ES-I3 (cell line): ENCODE measurements around the gene WNT5B.

Source experiments
- H3K36me3 ChIP-seq: 2 replicates; pipeline ENCODE4 v1.6.1; 2013; ENCODE audit warnings: mild to moderate bottlenecking, low read length, control low read depth, moderate library complexity; ENCODE audit not compliant: insufficient read depth
- H3K4me1 ChIP-seq: 2 replicates; pipeline ENCODE4 v1.6.1; 2013; ENCODE audit warnings: mild to moderate bottlenecking, control low read depth, low read length; ENCODE audit not compliant: insufficient read depth
- H3K9ac ChIP-seq: 2 replicates; pipeline ENCODE4 v1.6.1; 2013; ENCODE audit warnings: low read depth, mild to moderate bottlenecking, low read length, moderate library complexity
- H3K9me3 ChIP-seq: 2 replicates; pipeline ENCODE4 v1.6.1; 2013; ENCODE audit warnings: mild to moderate bottlenecking, low read length, moderate library complexity; ENCODE audit not compliant: control insufficient read depth, insufficient read depth

The WNT5B gene

DNA sequence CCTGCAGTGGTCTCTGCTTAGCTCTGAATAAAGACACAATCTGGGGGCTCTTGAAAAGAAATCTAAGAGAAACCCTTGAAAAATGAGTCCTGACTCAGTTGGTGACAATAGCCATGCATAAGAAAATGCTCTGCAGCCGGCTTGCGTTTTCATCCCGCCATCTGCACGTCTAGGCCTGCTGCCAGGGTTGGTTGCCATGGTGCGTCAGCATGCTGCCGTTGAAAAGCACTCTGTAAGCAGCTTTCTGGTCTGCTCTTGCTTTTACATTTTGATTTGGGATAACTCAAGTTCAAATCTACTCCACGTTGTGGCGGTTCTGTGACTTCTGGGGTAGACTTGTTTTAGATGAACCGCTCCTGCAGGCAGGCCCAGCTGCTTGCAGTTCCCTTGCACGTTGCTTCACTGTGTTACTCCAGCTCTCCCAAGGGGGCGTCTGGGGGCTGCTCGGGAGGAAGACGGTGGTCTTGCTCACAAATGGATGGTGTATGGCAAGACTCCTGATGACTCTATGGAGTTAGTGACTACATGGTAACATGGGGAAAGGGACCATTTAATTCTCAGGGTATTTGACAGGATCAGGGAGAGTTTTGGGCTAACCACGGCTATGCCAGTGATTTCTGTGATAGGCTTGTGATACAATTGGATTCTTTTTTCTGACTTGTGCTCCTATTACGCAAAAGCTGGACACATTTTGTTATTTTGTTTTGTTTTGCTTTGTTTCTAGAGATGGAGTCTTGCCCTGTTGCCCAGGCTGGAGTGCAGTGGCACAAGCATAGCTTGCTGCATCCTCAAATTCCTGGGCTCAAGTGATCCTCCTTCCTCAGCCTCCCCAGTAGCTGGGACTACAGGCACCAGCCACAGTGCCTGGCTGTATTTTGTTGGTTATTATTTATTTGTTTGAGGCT is 15.8 kb downstream of the WNT5B start:
- Histone ChIP-seq H3K9me3 (no peaks in the 10 kb centered on the region), H3K36me3 (no peaks in the 10 kb centered on the region; the same call in 1 of the 2 replicates), H3K4me1 (no peaks in the 10 kb centered on the region), H3K9ac (no peak overlapping the region)

- Histone ChIP-seq H3K9me3 (no peaks in the 10 kb centered on the region), H3K4me1 (no peaks in the 10 kb centered on the region), H3K36me3 (no peaks in the 10 kb centered on the region; the same call in 1 of the 2 replicates)
These were observed 16.8 kb downstream of the WNT5B start for GRCh38 chr12:1645819-1646218.

DNA sequence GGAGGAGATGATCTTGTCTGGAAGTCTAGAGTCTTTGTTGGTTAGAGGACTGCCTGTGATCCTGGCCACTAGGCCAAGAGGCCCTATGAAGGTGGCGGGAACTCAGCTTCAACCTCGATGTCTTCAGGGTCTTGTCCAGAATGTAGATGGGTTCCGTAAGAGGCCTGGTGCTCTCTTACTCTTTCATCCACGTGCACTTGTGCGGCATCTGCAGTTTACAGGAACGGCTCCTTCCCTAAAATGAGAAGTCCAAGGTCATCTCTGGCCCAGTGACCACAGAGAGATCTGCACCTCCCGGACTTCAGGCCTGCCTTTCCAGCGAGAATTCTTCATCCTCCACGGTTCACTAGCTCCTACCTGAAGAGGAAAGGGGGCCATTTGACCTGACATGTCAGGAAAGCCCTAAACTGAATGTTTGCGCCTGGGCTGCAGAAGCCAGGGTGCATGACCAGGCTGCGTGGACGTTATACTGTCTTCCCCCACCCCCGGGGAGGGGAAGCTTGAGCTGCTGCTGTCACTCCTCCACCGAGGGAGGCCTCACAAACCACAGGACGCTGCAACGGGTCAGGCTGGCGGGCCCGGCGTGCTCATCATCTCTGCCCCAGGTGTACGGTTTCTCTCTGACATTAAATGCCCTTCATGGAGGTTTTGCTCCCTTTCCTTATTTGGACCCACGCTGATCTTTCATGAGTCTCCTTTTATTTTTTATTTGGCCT is 17.7 kb downstream of the WNT5B start:
- H3K36me3 ChIP-seq: no peaks in the 10 kb centered on the region; the same call in 1 of the 2 replicates
- H3K9me3 ChIP-seq: no peaks in the 10 kb centered on the region
- H3K4me1 ChIP-seq: no peaks in the 10 kb centered on the region
- no peak overlapping the region for H3K9ac ChIP-seq

More at GRCh38 chr12:1645819-1646218, 16.8 kb downstream of the WNT5B start:
- no peak overlapping the region for H3K9ac ChIP-seq

DNA sequence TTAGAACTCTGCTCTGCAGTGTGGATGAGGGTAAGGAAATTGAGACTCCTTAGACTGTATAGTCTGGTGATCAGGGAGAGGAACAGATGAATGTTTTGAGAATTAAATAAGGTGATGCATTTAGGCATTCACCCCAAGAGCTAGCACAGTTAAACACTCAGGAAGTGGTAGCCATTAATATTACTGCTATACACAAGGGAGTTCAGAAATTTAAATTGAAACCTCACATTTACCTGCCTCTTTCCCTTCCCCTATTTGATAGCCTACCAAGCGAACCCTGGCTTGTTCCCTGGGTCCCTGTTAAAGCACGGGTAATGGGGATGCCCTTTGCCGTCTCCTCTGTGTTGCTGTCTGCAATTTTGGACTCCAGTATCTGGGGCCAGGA is 18.2 kb downstream of the WNT5B start:
- no peaks in the 10 kb centered on the region for H3K4me1 ChIP-seq
- H3K36me3 ChIP-seq: no peaks in the 10 kb centered on the region; the same call in 1 of the 2 replicates
- no peaks in the 10 kb centered on the region for H3K9me3 ChIP-seq
- no peak overlapping the region for H3K9ac ChIP-seq

DNA sequence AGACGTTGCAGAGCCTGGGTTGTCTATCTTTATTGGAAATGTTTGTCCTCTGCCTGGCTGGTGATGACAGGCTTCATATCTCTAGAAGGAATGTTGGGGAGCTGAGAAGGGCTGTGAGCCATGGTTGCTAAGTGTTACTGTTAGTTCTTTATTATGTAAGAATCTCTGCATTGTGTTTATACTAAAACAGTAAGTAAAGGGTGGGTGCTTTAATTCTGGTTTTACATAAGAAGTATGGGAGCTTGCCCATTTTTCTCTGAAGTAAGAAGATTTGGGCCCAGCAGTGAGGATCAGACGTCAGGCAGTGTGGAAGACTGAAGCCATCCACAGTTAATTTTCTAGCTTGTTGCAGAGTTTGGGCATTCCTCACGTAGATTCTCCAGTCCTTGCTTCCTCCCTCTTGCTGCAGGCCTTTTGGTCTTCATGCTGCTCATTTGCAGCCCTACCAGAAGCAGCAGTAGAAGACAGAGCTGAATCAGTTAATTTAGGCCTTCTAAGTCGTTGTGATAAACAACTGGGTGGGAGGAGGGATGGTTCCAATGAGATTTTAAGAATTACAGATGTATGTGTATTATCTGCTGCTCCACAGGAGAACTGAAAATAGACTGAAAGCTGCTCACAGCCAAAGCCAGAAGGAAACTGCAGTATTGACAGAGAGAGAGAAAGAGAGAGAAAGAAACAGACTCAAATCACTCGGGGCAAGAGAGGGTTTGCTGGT is 21.4 kb downstream of the WNT5B start:
- Histone ChIP-seq H3K9ac (no peak overlapping the region), H3K36me3 (no peaks in the 10 kb centered on the region)

GRCh38 chr12:1650978-1651361 is 21.9 kb downstream of the WNT5B start:
- no peaks in the 10 kb centered on the region for H3K4me1 ChIP-seq
- H3K9me3 ChIP-seq: no peaks in the 10 kb centered on the region
- no peaks in the 10 kb centered on the region for H3K36me3 ChIP-seq
- no peak overlapping the region for H3K9ac ChIP-seq

More for the DNA sequence above, 21.4 kb downstream of the WNT5B start:
- no peaks in the 10 kb centered on the region for H3K9me3 ChIP-seq
- H3K4me1 ChIP-seq: no peaks in the 10 kb centered on the region

DNA sequence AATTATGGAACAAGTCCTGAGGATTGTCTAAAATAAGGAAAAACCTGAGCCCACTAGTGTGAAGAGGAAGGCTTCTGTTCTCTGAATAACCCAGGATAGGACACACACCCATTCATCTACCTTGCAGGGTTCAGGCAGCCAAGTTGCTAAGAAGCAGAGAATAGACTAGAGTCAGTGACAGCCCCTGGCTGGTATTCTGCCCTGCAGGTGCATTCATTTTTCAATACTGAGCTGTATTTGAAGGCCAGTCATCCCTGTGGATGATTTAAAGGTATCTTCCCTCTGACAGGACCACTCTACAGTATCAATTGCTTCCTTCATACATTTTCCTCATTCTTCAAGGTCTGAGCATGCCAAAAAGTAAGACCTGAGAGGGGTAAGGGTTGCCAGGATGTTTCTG is 22.9 kb downstream of the WNT5B start:
- H3K9me3 ChIP-seq: no peaks in the 10 kb centered on the region
- H3K9ac ChIP-seq: no peak overlapping the region
- H3K36me3 ChIP-seq: no peaks in the 10 kb centered on the region
- no peaks in the 10 kb centered on the region for H3K4me1 ChIP-seq

DNA sequence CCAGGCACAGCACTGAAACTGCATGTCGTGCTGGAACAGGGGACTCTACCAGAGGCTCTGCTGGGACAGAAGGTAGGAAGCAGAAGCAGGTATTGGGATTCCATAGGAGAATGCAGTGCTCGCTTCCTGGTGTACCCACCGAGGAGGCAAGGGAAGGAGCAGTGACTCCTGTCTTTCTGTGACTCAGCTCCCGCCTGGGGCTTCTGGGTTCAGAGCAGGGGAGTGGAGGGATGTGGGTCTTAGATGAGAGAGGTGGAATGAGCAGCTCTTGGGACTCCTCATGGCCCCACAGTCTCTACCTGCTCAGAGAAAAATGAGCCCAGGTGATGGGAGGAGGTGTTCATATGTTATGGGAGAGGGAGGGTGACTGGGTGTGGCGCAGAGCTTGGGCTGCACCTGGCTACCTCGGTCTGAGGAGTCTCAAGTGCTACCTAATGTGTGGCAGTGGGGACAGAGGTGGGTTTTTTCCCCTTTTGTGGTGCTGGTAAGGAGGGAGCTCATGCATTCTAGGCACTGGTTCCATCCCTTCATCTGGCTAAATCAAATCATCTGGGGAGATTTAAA is 26.3 kb downstream of the WNT5B start:
- Histone ChIP-seq H3K9ac (no peak overlapping the region), H3K4me1 (peaks cover 3% of the 10 kb centered on the region; the same call in 1 of the 2 replicates), H3K9me3 (no peaks in the 10 kb centered on the region), H3K36me3 (no peaks in the 10 kb centered on the region)

GRCh38 chr12:1656902-1657301 is 27.9 kb downstream of the WNT5B start:
- H3K36me3 ChIP-seq: no peaks in the 10 kb centered on the region
- no peaks in the 10 kb centered on the region for H3K9me3 ChIP-seq
- H3K4me1 ChIP-seq: peaks cover 5% of the 10 kb centered on the region; the same call in 1 of the 2 replicates
- no peak overlapping the region for H3K9ac ChIP-seq

DNA sequence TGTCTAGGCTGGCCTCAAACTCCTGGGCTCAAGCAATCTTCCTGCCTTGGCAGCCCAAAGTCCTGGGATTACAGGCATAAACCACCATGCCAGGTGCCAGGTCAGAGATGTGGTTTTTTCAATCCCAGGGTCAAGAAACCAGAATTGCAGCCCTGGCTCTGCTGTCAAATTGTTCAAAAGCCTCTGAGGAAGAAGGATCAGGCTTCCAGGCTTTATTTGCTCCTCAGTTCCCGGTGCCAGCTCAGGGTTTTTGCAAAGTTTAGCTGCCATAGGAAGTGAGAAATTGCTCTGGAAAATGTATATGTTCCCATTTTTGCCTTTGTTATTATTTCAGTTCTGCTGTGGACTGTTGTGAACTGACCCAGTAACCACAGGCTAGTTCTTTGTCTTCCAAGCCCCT is 28.7 kb downstream of the WNT5B start:
- no peaks in the 10 kb centered on the region for H3K9me3 ChIP-seq
- H3K36me3 ChIP-seq: no peaks in the 10 kb centered on the region
- H3K9ac ChIP-seq: no peak overlapping the region
- peaks cover 5% of the 10 kb centered on the region; the same call in 1 of the 2 replicates for H3K4me1 ChIP-seq

- Histone ChIP-seq H3K36me3 (no peaks in the 10 kb centered on the region), H3K9ac (no peak overlapping the region; the same call in 1 of the 2 replicates), H3K4me1 (peaks cover 5% of the 10 kb centered on the region; the same call in 1 of the 2 replicates), H3K9me3 (no peaks in the 10 kb centered on the region)
These were observed 31.5 kb downstream of the WNT5B start for GRCh38 chr12:1660304-1661187.

GRCh38 chr12:1661553-1662335 is 32.7 kb downstream of the WNT5B start:
- H3K4me1 ChIP-seq: peaks cover 5% of the 10 kb centered on the region; the same call in 1 of the 2 replicates
- H3K9me3 ChIP-seq: no peaks in the 10 kb centered on the region
- H3K9ac ChIP-seq: peak overlapping the region; percentile 69; the same call in 1 of the 2 replicates
- no peaks in the 10 kb centered on the region for H3K36me3 ChIP-seq
